Stomach (tissue), 9 donors: Measurements from ENCODE around the gene SLC29A3. TPM values are rescaled to one million over a fixed set of nuclear protein-coding genes. Genes with fewer than 3 reads are reported as not detected.

Experiments
- DNase-seq, 2 donors: peaks; one replicate each; pipeline versions ENCODE4 v3.0.0 to v3.0.0-alpha.2; 2013 to 2019
- H3K27ac ChIP-seq, 5 donors: fragments of 200-600 bp in 4 of 5; sonication (generic) in 4 of 5; one replicate each; pipeline ENCODE4 v1.5.1; 2013 to 2019; ENCODE audit warnings: mild to moderate bottlenecking in 1 of 5, moderate library complexity in 1 of 5
- H3K27me3 ChIP-seq, 3 donors: fragments of 200-600 bp; sonication (generic); one replicate each; pipeline ENCODE4 v1.5.1; 2017 to 2019; ENCODE audit warnings: mixed run types in 1 of 3
- H3K36me3 ChIP-seq, 4 donors: fragments of 200-600 bp; sonication (generic); 1 replicate in 3 of 4; 2 replicates in 1 of 4; pipeline ENCODE4 v1.5.1; 2016 to 2019
- H3K4me1 ChIP-seq, 4 donors: fragments of 200-600 bp; sonication (generic); one replicate each; pipeline ENCODE4 v1.5.1; 2016 to 2019
- H3K4me3 ChIP-seq, 4 donors: fragments of 200-600 bp; sonication (generic) in 3 of 4; one replicate each; pipeline ENCODE4 v1.5.1; 2016 to 2019; ENCODE audit warnings: mild to moderate bottlenecking in 1 of 4
- H3K9me3 ChIP-seq, 4 donors: fragments of 200-600 bp; sonication (generic); one replicate each; pipeline ENCODE4 v1.5.1; 2016 to 2019
- EP300 ChIP-seq: sonication (generic); formaldehyde crosslinking; IDR thresholded peaks from one replicate; pipeline ENCODE4 v1.6.1; 2017; ENCODE audit warnings: antibody characterized with exemption
- POLR2A ChIP-seq, 4 donors: fragments of 450-650 bp; IDR thresholded peaks; one replicate each; pipeline ENCODE4 v1.6.1; 2016; ENCODE audit warnings: antibody characterized with exemption in 4 of 4, control low read depth in 2 of 4, mild to moderate bottlenecking in 1 of 4, moderate library complexity in 1 of 4
- POLR2AphosphoS5 ChIP-seq, 3 donors: sonication (generic); formaldehyde crosslinking; IDR thresholded peaks; one replicate each; pipeline ENCODE4 v1.6.1; 2016; ENCODE audit warnings: antibody characterized with exemption in 3 of 3
- WGBS, 5 donors: extraction: QIAGEN DNeasy Blood & Tissue Kit in 3 of 5; methylation state at CpG; one replicate each; pipeline versions ENCODE4 v1.1.5 to v1.1.7; 2013 to 2018; 5-methylcytosine and 5-hydroxymethylcytosine counted together
- intact Hi-C: fragments of 100-400 bp; cut with DNase I; formaldehyde crosslinking; loops from one replicate; pipeline ENCODE4 v1.15.1; 2023; ENCODE audit warnings: low total_unique reads
- polyA plus RNA-seq, 3 donors: library from polyadenylated mRNA; stranded (reverse); fragments of 200-250 nt; gene quantifications; one replicate each; pipeline ENCODE4 v1.2.3, GENCODE V29; 2013
- total RNA-seq, 5 donors: library from RNA; depleted of rRNA; stranded (reverse); fragments of >200 nt; gene quantifications; one replicate each; pipeline versions ENCODE4 v1.1.0 to v1.2.3, GENCODE V29; 2014 to 2016
- TF ChIP-seq, protein P1 (sequence below), 7 experiments: fragments of 450-650 bp in 4 of 7; fragments of 200-600 bp in 3 of 7; sonication (generic) in 3 of 7; IDR thresholded peaks; one replicate each; pipeline ENCODE4 v1.5.1; 2016 to 2019; ENCODE audit warnings: antibody characterized with exemption in 7 of 7, control low read depth in 2 of 7, mild to moderate bottlenecking in 1 of 7
- donor health status: healthy with polysubstance abuse.
- donor health status: Bipolar disorder and iron deficiency.
- donor health status: healthy.

Gene SLC29A3
- total and polyA plus RNA-seq, 8 donors = 2.8 to 23.7 (median 4.2) TPM; not detected in 2

DNA sequence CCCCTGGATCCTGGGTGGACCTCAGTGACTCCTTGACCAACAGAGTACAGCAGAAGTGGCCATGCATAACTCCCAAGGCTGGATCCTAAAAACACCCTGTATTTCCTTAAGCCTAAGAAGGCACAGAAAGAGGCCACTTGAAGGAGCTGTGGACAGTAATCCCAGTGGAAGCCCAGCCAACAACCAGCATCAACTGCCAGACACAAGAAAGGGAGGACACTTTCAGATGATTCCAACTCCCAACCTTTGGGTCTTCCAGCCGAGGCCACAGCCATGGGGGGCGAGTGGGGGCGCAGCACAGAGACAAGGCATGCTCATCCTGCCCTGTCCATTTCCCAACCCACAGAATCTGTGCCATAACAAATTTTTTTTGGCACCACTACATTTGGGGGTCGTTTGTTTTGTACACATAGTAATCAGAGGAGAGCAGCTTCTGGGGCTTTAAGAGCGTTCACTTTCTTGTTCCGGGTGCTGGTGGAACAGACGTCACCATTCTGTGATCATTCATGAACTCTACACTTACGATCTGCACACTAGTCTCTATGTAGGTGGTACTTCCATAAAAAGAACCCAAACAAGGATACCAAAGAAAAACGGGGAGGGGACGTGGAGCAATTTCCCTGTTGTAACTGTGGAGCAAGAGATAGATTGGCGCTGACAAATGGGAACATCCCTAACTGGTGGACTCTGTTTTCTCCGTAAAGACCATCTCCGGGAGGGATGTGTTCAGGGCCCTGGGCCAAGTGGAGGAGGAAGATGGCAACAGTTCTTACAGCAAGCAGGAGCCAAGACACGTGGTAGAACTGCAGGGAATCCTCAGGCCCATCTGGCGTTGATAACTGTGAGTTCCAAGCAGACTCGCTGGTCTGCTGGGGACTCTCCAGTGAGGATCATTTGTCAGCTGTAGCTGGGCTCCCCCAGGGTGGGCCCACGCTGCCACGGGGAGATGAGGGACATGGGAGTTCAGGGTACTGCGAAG lies 6.0 kb upstream of the SLC29A3 start:
- intact Hi-C loops = loop anchor here (5.0 kb wide), 1 partner anchor 259 kb away; no protein-coding TSS in a partner anchor
- Histone ChIP-seq H3K36me3 (no peaks in the 10 kb centered on the region), H3K4me3 (no peak overlapping the region), H3K4me1 (peaks cover 4 to 22% (median 13%) of the 10 kb centered on the region in 4 donors), H3K9me3 (no peaks in the 10 kb centered on the region), H3K27ac (peak overlapping the region in 4 of 5 donors; percentile 4 to 76 (median 32)), H3K27me3 (no peaks in the 10 kb centered on the region)
- WGBS, 5 donors = 42 to 55% (median 51%) methylated on average over 18 to 19 of the region's 19 CpGs
- peak in 1 of 2 donors; percentile 91 for DNase-seq
- TF ChIP-seq POLR2AphosphoS5 (IDR thresholded peaks at IDR 0.05) (peak in 1 of 3 donors; percentile 21), EP300 (no peak), POLR2A (IDR thresholded peaks at IDR 0.05) (no peak)
- TF ChIP-seq, protein P1, sequence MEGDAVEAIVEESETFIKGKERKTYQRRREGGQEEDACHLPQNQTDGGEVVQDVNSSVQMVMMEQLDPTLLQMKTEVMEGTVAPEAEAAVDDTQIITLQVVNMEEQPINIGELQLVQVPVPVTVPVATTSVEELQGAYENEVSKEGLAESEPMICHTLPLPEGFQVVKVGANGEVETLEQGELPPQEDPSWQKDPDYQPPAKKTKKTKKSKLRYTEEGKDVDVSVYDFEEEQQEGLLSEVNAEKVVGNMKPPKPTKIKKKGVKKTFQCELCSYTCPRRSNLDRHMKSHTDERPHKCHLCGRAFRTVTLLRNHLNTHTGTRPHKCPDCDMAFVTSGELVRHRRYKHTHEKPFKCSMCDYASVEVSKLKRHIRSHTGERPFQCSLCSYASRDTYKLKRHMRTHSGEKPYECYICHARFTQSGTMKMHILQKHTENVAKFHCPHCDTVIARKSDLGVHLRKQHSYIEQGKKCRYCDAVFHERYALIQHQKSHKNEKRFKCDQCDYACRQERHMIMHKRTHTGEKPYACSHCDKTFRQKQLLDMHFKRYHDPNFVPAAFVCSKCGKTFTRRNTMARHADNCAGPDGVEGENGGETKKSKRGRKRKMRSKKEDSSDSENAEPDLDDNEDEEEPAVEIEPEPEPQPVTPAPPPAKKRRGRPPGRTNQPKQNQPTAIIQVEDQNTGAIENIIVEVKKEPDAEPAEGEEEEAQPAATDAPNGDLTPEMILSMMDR (IDR thresholded peaks at IDR 0.05) = no peak

DNA sequence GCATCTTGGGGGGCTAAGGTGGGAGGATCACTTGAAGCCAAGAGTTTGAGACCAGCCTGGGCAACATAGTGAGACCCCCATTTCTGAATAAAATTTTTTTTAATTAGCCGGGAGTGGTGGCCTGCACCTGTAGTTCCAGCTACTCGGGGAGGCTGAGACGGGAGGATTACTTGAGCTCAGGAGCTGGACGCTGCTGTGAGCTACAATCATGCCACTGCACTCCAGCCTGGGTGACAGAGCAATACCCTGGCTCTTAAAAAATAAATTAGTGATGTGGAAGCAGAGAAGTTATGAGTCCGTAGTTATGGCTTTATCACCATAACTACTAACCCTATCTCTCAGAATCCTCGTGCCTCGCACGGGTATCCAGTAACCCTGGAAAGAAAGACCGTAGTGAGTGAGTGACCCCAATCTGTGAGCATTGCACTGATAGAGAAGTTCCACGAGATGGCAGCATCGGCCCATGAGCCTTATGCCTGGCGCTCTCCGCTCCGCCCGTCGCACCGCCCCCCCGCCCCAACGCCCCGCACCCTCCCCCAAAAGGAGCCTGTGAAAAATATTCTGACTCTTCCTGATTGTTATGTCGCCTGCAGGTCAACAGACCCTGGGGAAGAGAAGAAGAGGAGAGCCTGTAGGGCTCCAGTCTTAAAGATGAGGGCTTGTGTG lies 4.9 kb upstream of the SLC29A3 start:
- peak overlapping the region in 1 of 4 donors; percentile 15 for H3K4me3 ChIP-seq
- peak; percentile 49 to 83 for DNase-seq
- WGBS, 5 donors = 7 to 10% (median 9%) methylated on average over 16 to 21 of the region's 21 CpGs
- H3K36me3 ChIP-seq = no peaks in the 10 kb centered on the region
- peak overlapping the region in 4 of 5 donors; percentile 4 to 76 (median 32) for H3K27ac ChIP-seq
- H3K9me3 ChIP-seq = no peaks in the 10 kb centered on the region
- H3K27me3 ChIP-seq = no peaks in the 10 kb centered on the region
- peaks cover 4 to 28% (median 17%) of the 10 kb centered on the region in 4 donors for H3K4me1 ChIP-seq
- TF ChIP-seq POLR2A (IDR thresholded peaks at IDR 0.05) (no peak), EP300 (no peak), POLR2AphosphoS5 (IDR thresholded peaks at IDR 0.05) (no peak)
- TF ChIP-seq, protein P1 (IDR thresholded peaks at IDR 0.05) = peak in 4 of 7 experiments; percentile 46 to 90 (median 74)
- intact Hi-C loops = loop anchor here (5.0 kb wide), 1 partner anchor 258 kb away; no protein-coding TSS in a partner anchor

DNA sequence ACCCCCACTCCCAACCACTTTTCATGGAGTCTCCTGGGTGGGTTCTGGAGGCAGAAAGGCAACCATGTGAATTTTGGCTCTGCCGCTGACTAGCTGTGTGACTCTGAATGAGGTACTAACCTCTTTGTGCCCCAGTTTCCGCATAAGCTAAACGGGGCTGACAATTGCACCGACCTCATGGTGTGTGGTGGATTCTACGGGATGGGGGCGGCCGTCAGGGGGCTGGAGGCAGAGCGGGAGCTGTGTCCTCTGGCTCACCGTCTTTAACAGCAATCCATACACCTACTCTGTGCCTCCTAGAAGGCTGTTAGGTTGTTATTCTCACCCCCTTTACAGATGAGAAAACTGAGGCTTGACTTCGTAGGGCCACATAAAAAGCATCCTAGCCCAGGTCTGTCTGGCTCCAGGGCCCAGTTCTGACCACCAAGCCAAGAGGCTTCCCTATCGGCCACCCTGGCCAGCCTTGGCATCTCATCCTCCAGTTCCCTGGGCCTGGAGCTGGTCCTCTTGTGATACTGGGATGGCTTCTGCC lies 4.3 kb upstream of the SLC29A3 start:
- intact Hi-C loops = loop anchor here (5.0 kb wide), 1 partner anchor 258 kb away; no protein-coding TSS in a partner anchor
- H3K36me3 ChIP-seq = no peaks in the 10 kb centered on the region
- whole genome bisulfite sequencing, 5 donors = 37 to 68% (median 58%) methylated on average over 10 to 11 of the region's 11 CpGs
- DNase-seq = no peak
- H3K4me3 ChIP-seq = peak overlapping the region in 1 of 4 donors; percentile 15
- no peaks in the 10 kb centered on the region for H3K27me3 ChIP-seq
- no peaks in the 10 kb centered on the region for H3K9me3 ChIP-seq
- H3K4me1 ChIP-seq = peaks cover 6 to 32% (median 20%) of the 10 kb centered on the region in 4 donors
- TF ChIP-seq EP300 = no peak
- H3K27ac ChIP-seq = no peak overlapping the region

DNA sequence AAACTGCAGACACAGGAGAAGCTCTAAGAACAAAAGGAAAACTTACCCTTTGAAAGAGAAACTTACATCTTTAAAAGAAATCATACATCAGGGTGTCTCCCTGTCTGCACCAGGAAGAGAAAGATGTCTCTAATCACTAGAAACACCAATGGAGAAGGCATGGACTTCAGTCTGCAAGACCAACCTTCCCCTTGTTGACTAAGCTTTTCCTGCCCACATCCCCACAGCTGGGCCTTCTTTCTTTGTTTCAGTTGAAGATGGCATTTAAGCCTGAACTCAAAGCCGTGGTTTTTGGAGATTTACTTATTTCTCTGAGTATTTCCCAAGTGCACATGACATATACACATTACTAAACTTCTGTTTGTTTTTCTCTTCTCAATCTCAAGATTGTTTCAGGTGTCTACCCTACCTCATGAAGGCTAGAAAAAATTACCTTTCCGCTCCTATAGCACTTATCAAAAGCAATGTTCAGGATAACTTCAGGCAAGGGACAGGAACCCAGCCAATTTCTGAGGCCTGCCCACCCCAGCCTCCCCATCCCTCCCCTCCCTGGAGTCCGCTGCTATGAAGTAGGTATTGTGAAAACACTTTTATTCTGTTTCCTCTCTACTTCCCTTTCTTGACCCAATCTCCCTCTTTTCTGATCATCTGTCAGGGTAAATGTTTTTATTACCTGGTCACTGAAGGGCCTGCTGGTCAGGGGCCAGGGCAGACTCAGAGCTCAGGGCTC lies 2.8 kb upstream of the SLC29A3 start:
- Histone ChIP-seq H3K4me3 (no peak overlapping the region), H3K9me3 (no peaks in the 10 kb centered on the region), H3K4me1 (peaks cover 15 to 46% (median 31%) of the 10 kb centered on the region in 4 donors), H3K36me3 (no peaks in the 10 kb centered on the region), H3K27me3 (no peaks in the 10 kb centered on the region), H3K27ac (no peak overlapping the region)
- intact Hi-C loops = no loop called here
- no peak for DNase-seq
- 38 to 66% (median 47%) methylated on average over 3 of the region's 3 CpGs for WGBS, 5 donors
- TF ChIP-seq POLR2AphosphoS5 (IDR thresholded peaks at IDR 0.05) (no peak), POLR2A (IDR thresholded peaks at IDR 0.05) (no peak), EP300 (no peak)
- TF ChIP-seq, protein P1 (IDR thresholded peaks at IDR 0.05) = no peak
